Calu3 (cell line): ENCODE data around the gene ZFPM1. TPM values are rescaled to one million over a fixed set of nuclear protein-coding genes. Genes with fewer than 3 reads are reported as not detected.

Experiments
- BruUV-seq: library from RNA; stranded (reverse); fragments of 400-500 nt; replicated peaks from 2 replicates; lab custom pipeline; 2021; lab: Mats Ljungman, UMichigan
- CTCF ChIA-PET: fragments of 300-600 bp; sonication (Branson Sonifier 250); formaldehyde crosslinking; loops from one replicate; lab custom pipeline; 2022; ENCODE audit warnings: antibody characterized with exemption; lab: Charles Lee
- DNase-seq: peaks from one replicate; pipeline ENCODE4 v3.0.0; 2022
- H3K27ac Mint-ChIP-seq: one replicate; pipeline ENCODE4 v1.8.0; 2022; ENCODE audit warnings: mixed read lengths; ENCODE audit not compliant: unreplicated experiment
- H3K27me3 Mint-ChIP-seq: one replicate; pipeline ENCODE4 v1.8.0; 2022; ENCODE audit warnings: mixed read lengths; ENCODE audit not compliant: unreplicated experiment
- H3K36me3 Mint-ChIP-seq: one replicate; pipeline ENCODE4 v1.8.0; 2022; ENCODE audit warnings: mild to moderate bottlenecking, moderate library complexity, mixed read lengths; ENCODE audit not compliant: insufficient read depth, unreplicated experiment
- H3K4me1 Mint-ChIP-seq: one replicate; pipeline ENCODE4 v1.8.0; 2022; ENCODE audit warnings: mild to moderate bottlenecking, low read depth, mixed read lengths; ENCODE audit not compliant: unreplicated experiment
- H3K4me3 Mint-ChIP-seq: one replicate; pipeline ENCODE4 v1.8.0; 2022; ENCODE audit warnings: mild to moderate bottlenecking, low read depth, moderate library complexity, mixed read lengths; ENCODE audit not compliant: unreplicated experiment
- H3K9me3 Mint-ChIP-seq: one replicate; pipeline ENCODE4 v1.8.0; 2022; ENCODE audit warnings: low read depth, mixed read lengths; ENCODE audit not compliant: unreplicated experiment
- CTCF ChIP-seq: fragments of 200-600 bp; IDR thresholded peaks from one replicate; pipeline ENCODE4 v1.8.0; 2022; ENCODE audit warnings: antibody characterized with exemption; ENCODE audit not compliant: unreplicated experiment
- intact Hi-C: fragments of 100-400 bp; cut with micrococcal nuclease; formaldehyde crosslinking; loops from one replicate; pipeline ENCODE4 v1.10.0; 2022; ENCODE audit not compliant: unreplicated experiment
- total RNA-seq: library from RNA; stranded (reverse); gene quantifications from 2 replicates; pipeline ENCODE4 v1.2.3, GENCODE V29; 2022

ZFPM1 gene
- total RNA-seq, 1 experiment from 2014 or later: 3.1 TPM

- no peak overlapping the region for H3K27ac Mint-ChIP-seq
- no peak overlapping the region for H3K4me3 Mint-ChIP-seq
- TF ChIP-seq CTCF: no peak
- no peaks in the 10 kb centered on the region for H3K27me3 Mint-ChIP-seq
- intact Hi-C loops: no loop called here
- CTCF ChIA-PET: no interaction called here
- DNase-seq: no peak
- no TSS peak for BruUV-seq
- H3K36me3 Mint-ChIP-seq: peaks cover 10% of the 10 kb centered on the region
- no peaks in the 10 kb centered on the region for H3K9me3 Mint-ChIP-seq
- peaks cover 15% of the 10 kb centered on the region for H3K4me1 Mint-ChIP-seq
Observed at GRCh38 chr16:88491001-88491559, 38.0 kb downstream of the ZFPM1 start.

- H3K4me1 Mint-ChIP-seq: peaks cover 15% of the 10 kb centered on the region
- DNase-seq: no peak
- H3K9me3 Mint-ChIP-seq: no peaks in the 10 kb centered on the region
- H3K36me3 Mint-ChIP-seq: peaks cover 10% of the 10 kb centered on the region
- BruUV-seq: no TSS peak
- CTCF ChIA-PET: no interaction called here
- TF ChIP-seq CTCF: no peak
- no peak overlapping the region for H3K4me3 Mint-ChIP-seq
- intact Hi-C loops: no loop called here
- H3K27me3 Mint-ChIP-seq: no peaks in the 10 kb centered on the region
- H3K27ac Mint-ChIP-seq: no peak overlapping the region
Observed at GRCh38 chr16:88491560-88492310, 38.7 kb downstream of the ZFPM1 start.

- no peak overlapping the region for H3K27ac Mint-ChIP-seq
- intact Hi-C loops: no loop called here
Observed at GRCh38 chr16:88493879-88494278, 40.8 kb downstream of the ZFPM1 start.

More at GRCh38 chr16:88493879-88494278, 40.8 kb downstream of the ZFPM1 start:
- Mint-ChIP-seq H3K9me3 (no peaks in the 10 kb centered on the region), H3K27me3 (no peaks in the 10 kb centered on the region), H3K4me1 (peaks cover 1% of the 10 kb centered on the region), H3K4me3 (no peak overlapping the region), H3K36me3 (no peaks in the 10 kb centered on the region)
- DNase-seq: no peak
- TF ChIP-seq CTCF: no peak
- BruUV-seq: no TSS peak
- CTCF ChIA-PET: interaction anchor here (0.8 kb wide), 1 partner anchor 146 kb away, joined by 3 read pairs; no protein-coding TSS in a partner anchor
